CD14-positive monocyte (primary cell): ENCODE data around the gene ING2. TPM values are rescaled to one million over a fixed set of nuclear protein-coding genes. Genes with fewer than 3 reads are reported as not detected.
A peak's percentile ranks its signal among the peaks of the same experiment; 100 is the strongest.

ENCODE experiments used
- DNase-seq, 3 donors: peaks; one replicate each; pipeline ENCODE4 v3.0.0-alpha.2; 2011 to 2022
- H2AFZ ChIP-seq: 2 replicates; pipeline ENCODE4 v1.6.0; 2012; ENCODE audit warnings: mild to moderate bottlenecking, low read depth, low read length, inconsistent platforms; ENCODE audit not compliant: insufficient read depth, poor library complexity, severe bottlenecking
- H3K27ac ChIP-seq, 2 donors: 1 replicate in 1 of 2; 2 replicates in 1 of 2; pipeline ENCODE4 v1.5.1; 2012 to 2013; ENCODE audit warnings: low read length in 2 of 2, control low read depth in 1 of 2, inconsistent platforms in 1 of 2, low read depth in 1 of 2, mild to moderate bottlenecking in 1 of 2
- H3K27me3 ChIP-seq, 2 donors: one replicate each; pipeline versions ENCODE4 v1.6.0 to v1.6.1; 2011 to 2013; ENCODE audit warnings: low read length in 2 of 2; ENCODE audit not compliant: control insufficient read depth in 2 of 2, insufficient read depth in 2 of 2
- H3K36me3 ChIP-seq, 2 donors: replicated peaks in 1 of 2; 1 replicate in 1 of 2; 2 replicates in 1 of 2; pipeline versions ENCODE4 v1.5.1 to v1.6.1; 2012 to 2013; ENCODE audit warnings: low read length in 2 of 2, control low read depth in 1 of 2, inconsistent platforms in 1 of 2, mild to moderate bottlenecking in 1 of 2; ENCODE audit not compliant: insufficient read depth in 2 of 2, control insufficient read depth in 1 of 2
- H3K4me1 ChIP-seq, 2 donors: 1 replicate in 1 of 2; 2 replicates in 1 of 2; pipeline versions ENCODE4 v1.5.1 to v1.6.1; 2012 to 2013; ENCODE audit warnings: low read length in 2 of 2, control low read depth in 1 of 2, inconsistent platforms in 1 of 2, mild to moderate bottlenecking in 1 of 2, moderate library complexity in 1 of 2; ENCODE audit not compliant: insufficient read depth in 2 of 2, control insufficient read depth in 1 of 2
- H3K4me2 ChIP-seq: replicated peaks from 2 replicates; pipeline ENCODE3; 2012; ENCODE audit warnings: low read length, moderate library complexity, mild to moderate bottlenecking; ENCODE audit not compliant: poor library complexity, severe bottlenecking; ENCODE audit errors: extremely low read depth
- H3K4me3 ChIP-seq, 3 experiments: fragments of 200-600 bp in 1 of 3; sonication (generic) in 1 of 3; replicated peaks in 1 of 3; 1 replicate in 2 of 3; 2 replicates in 1 of 3; pipeline ENCODE4 v1.5.1; 2011 to 2013; ENCODE audit warnings: low read length in 3 of 3, mild to moderate bottlenecking in 3 of 3, control low read depth in 2 of 3, low read depth in 2 of 3, inconsistent platforms in 1 of 3, moderate library complexity in 1 of 3
- H3K79me2 ChIP-seq: 2 replicates; pipeline ENCODE4 v1.6.0; 2012; ENCODE audit warnings: mild to moderate bottlenecking, control low read depth, inconsistent platforms, low read length, moderate library complexity; ENCODE audit not compliant: insufficient read depth
- H3K9ac ChIP-seq: 2 replicates; pipeline ENCODE4 v1.6.0; 2017; ENCODE audit warnings: low read length, mild to moderate bottlenecking; ENCODE audit not compliant: insufficient read depth, poor library complexity, severe bottlenecking
- H3K9me3 ChIP-seq, 2 donors: replicated peaks in 1 of 2; 1 replicate in 1 of 2; 2 replicates in 1 of 2; pipeline versions ENCODE4 v1.5.1 to v1.6.1; 2012 to 2013; ENCODE audit warnings: low read length in 2 of 2, control low read depth in 1 of 2; ENCODE audit not compliant: control insufficient read depth in 1 of 2, insufficient read depth in 1 of 2
- H4K20me1 ChIP-seq: 2 replicates; pipeline ENCODE4 v1.6.0; 2012; ENCODE audit warnings: mild to moderate bottlenecking, low read length, control low read depth, moderate library complexity; ENCODE audit not compliant: insufficient read depth
- H3K27ac Mint-ChIP-seq, 7 donors: one replicate each; pipeline ENCODE4 v1.8.0; 2020; ENCODE audit warnings: mild to moderate bottlenecking in 7 of 7, mixed read lengths in 7 of 7, moderate library complexity in 6 of 7, inconsistent platforms in 2 of 7
- H3K27me3 Mint-ChIP-seq, 3 donors: one replicate each; pipeline ENCODE4 v1.8.0; 2021 to 2022; ENCODE audit warnings: low read depth in 3 of 3, mild to moderate bottlenecking in 3 of 3, mixed read lengths in 3 of 3, moderate library complexity in 3 of 3, inconsistent platforms in 1 of 3
- H3K36me3 Mint-ChIP-seq, 2 donors: one replicate each; pipeline ENCODE4 v1.8.0; 2020; ENCODE audit warnings: mixed read lengths in 2 of 2, inconsistent platforms in 1 of 2, mild to moderate bottlenecking in 1 of 2
- H3K4me1 Mint-ChIP-seq: one replicate; pipeline ENCODE4 v1.8.0; 2020; ENCODE audit warnings: mild to moderate bottlenecking, mixed read lengths
- H3K4me3 Mint-ChIP-seq, 2 donors: one replicate each; pipeline ENCODE4 v1.8.0; 2020; ENCODE audit warnings: mild to moderate bottlenecking in 2 of 2, mixed read lengths in 2 of 2, moderate library complexity in 1 of 2
- H3K9me3 Mint-ChIP-seq, 7 donors: one replicate each; pipeline ENCODE4 v1.8.0; 2020 to 2022; ENCODE audit warnings: mixed read lengths in 7 of 7, mild to moderate bottlenecking in 6 of 7, moderate library complexity in 6 of 7, inconsistent platforms in 2 of 7
- CTCF ChIP-seq: fragments of 200-600 bp; IDR thresholded peaks from one replicate; pipeline ENCODE4 v1.8.0; 2022; ENCODE audit warnings: antibody characterized with exemption, mild to moderate bottlenecking
- WGBS: methylation state at CpG from one replicate; pipeline ENCODE4 v1.1.5; 2013; ENCODE audit warnings: missing lambda C conversion rate; ENCODE audit not compliant: insufficient coverage; 5-methylcytosine and 5-hydroxymethylcytosine counted together
- intact Hi-C, 2 donors: fragments of 100-400 bp; cut with micrococcal nuclease; formaldehyde crosslinking; loops; one replicate each; pipeline versions ENCODE4 v1.15.0 to v1.15.1; 2023
- polyA minus RNA-seq: library from RNA; depleted of rRNA, polyadenylated mRNA; stranded (reverse); fragments of >200 nt; gene quantifications from 2 replicates; pipeline ENCODE4 v1.2.3, GENCODE V29; 2012
- polyA plus RNA-seq, 3 donors: library from polyadenylated mRNA; depleted of rRNA in 1 of 3; unstranded in 2 of 3; stranded (reverse) in 1 of 3; fragments of 300-500 nt in 2 of 3; fragments of >200 nt in 1 of 3; fragmentation: Illumina TruSeq in 2 of 3; gene quantifications; 1 replicate in 2 of 3; 2 replicates in 1 of 3; pipeline ENCODE4 v1.2.3, GENCODE V29; 2012 to 2021
- total RNA-seq, 12 experiments: library from RNA in 1 of 12; stranded (reverse) in 1 of 12; fragments of 120-200 nt in 1 of 12; gene quantifications; one replicate each; pipeline ENCODE4 v1.2.4 and lab custom pipeline; 2013 to 2026; ENCODE audit warnings: mixed read lengths in 6 of 12, inconsistent platforms in 1 of 12

ING2 gene
- 9.9 TPM for total RNA-seq (2013)
- polyA plus RNA-seq (10 to 100 TPM in 2 of 3 donors, 1 to 10 TPM in 1; 6.6 to 12.2 (median 10.5) TPM), polyA minus RNA-seq (3.5 and 5.0 TPM in 2 replicates), total RNA-seq (lab: John Stamatoyannopoulos, UW) (1.7 to 7.3 (median 3.8) reads per million in 11 experiments)

- Histone ChIP-seq H2AFZ (peak within 1 kb of the TSS; percentile 88), H3K4me3 (peak within 1 kb of the TSS; percentile 90 to 96 (median 93)), H3K4me1 (peaks cover 10 to 23% of the 10 kb centered on the region in 2 donors), H3K27me3 (no peaks in the 10 kb centered on the region), H3K4me2 (peak within 1 kb of the TSS; percentile 99), H3K27ac (peak within 1 kb of the TSS; percentile 89 to 96), H3K9me3 (no peaks in the 10 kb centered on the region), H4K20me1 (peaks cover 9% of the 10 kb centered on the region), H3K79me2 (peaks cover 55% of the 10 kb centered on the region), H3K9ac (peak within 1 kb of the TSS; percentile 90), H3K36me3 (peaks cover 0 to under 1% of the 10 kb centered on the region in 2 donors)
- Mint-ChIP-seq H3K4me1 (peaks cover 17% of the 10 kb centered on the region), H3K27ac (peak within 1 kb of the TSS; percentile 94 to 99 (median 98)), H3K9me3 (peaks cover 0 to 3% (median 0%) of the 10 kb centered on the region in 7 donors), H3K27me3 (peaks cover 0 to 3% (median 0%) of the 10 kb centered on the region in 3 donors), H3K36me3 (peaks cover 0 to under 1% of the 10 kb centered on the region in 2 donors), H3K4me3 (peak within 1 kb of the TSS; percentile 92 to 94)
- no peak for TF ChIP-seq CTCF
- under 1% methylated on average over 68 of the region's 68 CpGs for WGBS
- DNase-seq = no peak
- intact Hi-C loops = loop anchor here (2.0 to 10.0 kb wide), 9 partner anchors 58 to 1700 kb away; partner anchors contain the start of genes RWDD4 (in 2 of the 2), TRAPPC11 (in 2 of the 2), CFAP97 (in 1 of the 2) and IRF2 (in 1 of the 2)
Measured at GRCh38 chr4:183504930-183505610, at the start of gene ING2. Gene ING2, plus strand, starts transcription at chr4:183505058. Its CDS starts 138 bp downstream, at chr4:183505196.

GRCh38 chr4:183455431-183456195, 49.2 kb upstream of the ING2 start:
- H2AFZ ChIP-seq = no peak overlapping the region
- intact Hi-C loops = no loop called here
- WGBS = 4% methylated on average over 5 of the region's 7 CpGs
- no peak for TF ChIP-seq CTCF
- no peaks in the 10 kb centered on the region for H3K27me3 ChIP-seq
- H3K9me3 ChIP-seq = no peaks in the 10 kb centered on the region
- H3K4me1 Mint-ChIP-seq = peaks cover 18% of the 10 kb centered on the region
- no peak overlapping the region for H3K4me3 Mint-ChIP-seq
- H3K36me3 ChIP-seq = peaks cover 12 to 27% of the 10 kb centered on the region in 2 donors
- H3K9me3 Mint-ChIP-seq = peaks cover 0 to 4% (median 1%) of the 10 kb centered on the region in 7 donors
- H4K20me1 ChIP-seq = no peaks in the 10 kb centered on the region
- DNase-seq = no peak
- H3K79me2 ChIP-seq = no peaks in the 10 kb centered on the region
- no peak overlapping the region for H3K4me3 ChIP-seq
- no peak overlapping the region for H3K27ac ChIP-seq
- no peak overlapping the region for H3K9ac ChIP-seq
- peaks cover 8 to 10% of the 10 kb centered on the region in 2 donors for H3K36me3 Mint-ChIP-seq
- no peaks in the 10 kb centered on the region for H3K27me3 Mint-ChIP-seq
- no peak overlapping the region for H3K27ac Mint-ChIP-seq
- peaks cover 5 to 8% of the 10 kb centered on the region in 2 donors for H3K4me1 ChIP-seq
- no peak overlapping the region for H3K4me2 ChIP-seq
